HepG2 (cell line): Measurements from ENCODE around the gene H3-3A. TPM values are rescaled to one million over a fixed set of nuclear protein-coding genes. Genes with fewer than 3 reads are reported as not detected.

Experiments used
- ATAC-seq: fragments of 200-7000 bp; cut with Tn5 transposase; 3 replicates; pipeline ENCODE4 v1.9.1; 2020; ENCODE audit warnings: mild to moderate bottlenecking, moderate library complexity
- BruUV-seq: library from RNA; stranded (reverse); fragments of 400-500 nt; replicated peaks from 2 replicates; lab custom pipeline; 2021; lab: Mats Ljungman, UMichigan
- CTCF ChIA-PET: fragments of 300-600 bp; formaldehyde crosslinking; extraction: SDS; loops from one replicate; lab custom pipeline; 2021; ENCODE audit warnings: low total read pairs, inconsistent platforms, low intra/inter-chr PET ratio; lab: Yijun Ruan, JAX
- POLR2A ChIA-PET: fragments of 350-600 bp; sonication (Branson Sonifier 250); formaldehyde crosslinking; loops from one replicate; lab custom pipeline; 2020; ENCODE audit warnings: antibody characterized with exemption, inconsistent platforms; lab: Yijun Ruan, JAX
- DNase-seq: peaks from one replicate; pipeline ENCODE4 v3.0.0-alpha.2; 2015; ENCODE audit warnings: low spot score
- FAIRE-seq: peaks from 3 replicates; lab custom pipeline; 2011; peaks lifted over from hg19 to GRCh38; lab: Jason Lieb, UNC
- H2AFZ ChIP-seq: one replicate; pipeline ENCODE4 v1.6.1; 2011; ENCODE audit warnings: low read length, inconsistent platforms
- H3K27ac ChIP-seq: fragments of 300-600 bp; 3 replicates; pipeline ENCODE4 v1.8.0; 2011; ENCODE audit warnings: mixed run types, mild to moderate bottlenecking, mixed read lengths, low read length, inconsistent platforms; ENCODE audit not compliant: insufficient read depth; ENCODE audit errors: extremely low read length
- H3K27me3 ChIP-seq, 2 experiments: fragments of 200-600 bp in 1 of 2; 2 replicates in 1 of 2; 3 replicates in 1 of 2; pipeline versions ENCODE4 v1.6.0 to v1.8.0; 2011; ENCODE audit warnings: low read length in 2 of 2, mild to moderate bottlenecking in 2 of 2, moderate library complexity in 2 of 2, inconsistent platforms in 1 of 2; ENCODE audit not compliant: insufficient read depth in 2 of 2, control insufficient read depth in 1 of 2
- H3K36me3 ChIP-seq, 2 experiments: fragments of 200-600 bp in 1 of 2; replicated peaks in 1 of 2; 2 replicates in 1 of 2; 3 replicates in 1 of 2; pipeline versions ENCODE4 v1.5.1 to v1.8.0; 2011; ENCODE audit warnings: low read length in 2 of 2, inconsistent platforms in 1 of 2; ENCODE audit not compliant: insufficient read depth in 2 of 2, control insufficient read depth in 1 of 2
- H3K4me1 ChIP-seq: 2 replicates; pipeline ENCODE4 v1.5.1; 2012; ENCODE audit warnings: low read length, inconsistent platforms; ENCODE audit not compliant: insufficient read depth
- H3K4me2 ChIP-seq: 2 replicates; pipeline ENCODE4 v1.6.0; 2011; ENCODE audit warnings: low read depth, low read length, inconsistent platforms
- H3K4me3 ChIP-seq, 3 experiments: fragments of 200-600 bp in 1 of 3; sonication (generic), shearing (Covaris generic) in 1 of 3; replicated peaks in 1 of 3; 2 replicates each; pipeline ENCODE4 v1.5.1; 2011 to 2016; ENCODE audit warnings: low read length in 3 of 3, inconsistent platforms in 2 of 3, low read depth in 2 of 3, mild to moderate bottlenecking in 2 of 3, control low read depth in 1 of 3, mixed read lengths in 1 of 3; ENCODE audit not compliant: insufficient read depth in 1 of 3
- H3K79me2 ChIP-seq: one replicate; pipeline ENCODE4 v1.6.1; 2011; ENCODE audit warnings: low read length, inconsistent platforms; ENCODE audit not compliant: insufficient read depth
- H3K9ac ChIP-seq: 2 replicates; pipeline ENCODE4 v1.6.0; 2011; ENCODE audit warnings: mild to moderate bottlenecking, low read depth, low read length, inconsistent platforms; ENCODE audit not compliant: insufficient read depth
- H3K9me3 ChIP-seq: 2 replicates; pipeline ENCODE4 v1.5.1; 2012; ENCODE audit warnings: mild to moderate bottlenecking, low read length
- H4K20me1 ChIP-seq: 2 replicates; pipeline ENCODE4 v1.6.0; 2011; ENCODE audit warnings: inconsistent platforms, mild to moderate bottlenecking, low read length, moderate library complexity; ENCODE audit not compliant: insufficient read depth
- POLR2A ChIP-seq, 2 experiments: IDR thresholded peaks; 2 replicates each; pipeline ENCODE4 v1.6.1; 2011; ENCODE audit warnings: low read depth in 2 of 2, low read length in 2 of 2, mild to moderate bottlenecking in 1 of 2, moderate library complexity in 1 of 2; ENCODE audit not compliant: insufficient read depth in 1 of 2
- TBX2 ChIP-seq: sonication (generic); formaldehyde crosslinking; IDR thresholded peaks from 2 replicates; pipeline ENCODE4 v1.5.0; 2020; ENCODE audit warnings: missing genetic modification reagents, mild to moderate bottlenecking, borderline replicate concordance
- WGBS: methylation state at CpG from one replicate; pipeline ENCODE4 v1.1.6; 2017; ENCODE audit warnings: low lambda C conversion rate; 5-methylcytosine and 5-hydroxymethylcytosine counted together
- in situ Hi-C: cut with HindIII; loops from 2 replicates; pipeline ENCODE4 v1.10.0; 2017; ENCODE audit warnings: low pct_unique_long_range_greater_than_20kb; ENCODE audit not compliant: extremely low pct_ligation_motif_present
- intact Hi-C: fragments of 100-400 bp; cut with micrococcal nuclease; formaldehyde crosslinking; loops from one replicate; pipeline ENCODE4 v1.10.0; 2022; ENCODE audit not compliant: unreplicated experiment
- polyA plus RNA-seq, 8 experiments: library from polyadenylated mRNA; depleted of rRNA in 3 of 8; stranded (reverse) in 7 of 8; unstranded in 1 of 8; fragments of >200 nt; fragmentation: Illumina TruSeq in 4 of 8; extraction: Trizol in 4 of 8; gene quantifications; 2 replicates each; pipeline versions ENCODE4 v1.2.1 to v1.2.3, GENCODE V29; 2011 to 2016; ENCODE audit warnings: low read depth in 4 of 8, missing spikeins in 1 of 8, mixed read lengths in 1 of 8; ENCODE audit not compliant: insufficient read depth in 1 of 8
- total RNA-seq, 5 experiments: library from RNA; depleted of rRNA; stranded (reverse); fragments of >200 nt; fragmentation: Illumina TruSeq; extraction: Trizol; gene quantifications; 2 replicates each; pipeline ENCODE4 v1.2.3, GENCODE V29; 2016; ENCODE audit warnings: low read depth in 1 of 5
- TF ChIP-seq, protein P1 (sequence below), 2 experiments: sonication (generic) in 1 of 2; formaldehyde crosslinking in 1 of 2; IDR thresholded peaks; 2 replicates each; pipeline versions ENCODE4 v1.4.0 to v1.6.1; 2018 to 2020; ENCODE audit warnings: missing genetic modification reagents in 2 of 2, borderline replicate concordance in 1 of 2, low read depth in 1 of 2, mild to moderate bottlenecking in 1 of 2, missing biosample characterization in 1 of 2
- TF ChIP-seq, protein P2 (sequence below): IDR thresholded peaks from 2 replicates; pipeline ENCODE4 v1.6.1; 2016; ENCODE audit warnings: mild to moderate bottlenecking
- TF ChIP-seq, protein P3 (sequence below): sonication (generic); formaldehyde crosslinking; IDR thresholded peaks from 2 replicates; pipeline ENCODE4 v1.8.0; 2022; ENCODE audit warnings: mild to moderate bottlenecking, missing genetic modification reagents; ENCODE audit not compliant: insufficient replicate concordance
- TF ChIP-seq, protein P4 (sequence below): sonication (generic); formaldehyde crosslinking; IDR thresholded peaks from 2 replicates; pipeline ENCODE4 v1.4.0; 2020; ENCODE audit warnings: missing genetic modification reagents; ENCODE audit errors: not compliant biosample characterization
- TF ChIP-seq, protein P5 (sequence below): sonication (generic); formaldehyde crosslinking; IDR thresholded peaks from 2 replicates; pipeline ENCODE4 v1.8.1; 2023; ENCODE audit warnings: missing genetic modification reagents, mild to moderate bottlenecking, borderline replicate concordance

H3-3A gene
- total and polyA plus RNA-seq, 2 of the 13 experiments (the other 11 are each of a cell fraction or from before 2014, with no cell fraction given): 221 to 320 TPM

DNA sequence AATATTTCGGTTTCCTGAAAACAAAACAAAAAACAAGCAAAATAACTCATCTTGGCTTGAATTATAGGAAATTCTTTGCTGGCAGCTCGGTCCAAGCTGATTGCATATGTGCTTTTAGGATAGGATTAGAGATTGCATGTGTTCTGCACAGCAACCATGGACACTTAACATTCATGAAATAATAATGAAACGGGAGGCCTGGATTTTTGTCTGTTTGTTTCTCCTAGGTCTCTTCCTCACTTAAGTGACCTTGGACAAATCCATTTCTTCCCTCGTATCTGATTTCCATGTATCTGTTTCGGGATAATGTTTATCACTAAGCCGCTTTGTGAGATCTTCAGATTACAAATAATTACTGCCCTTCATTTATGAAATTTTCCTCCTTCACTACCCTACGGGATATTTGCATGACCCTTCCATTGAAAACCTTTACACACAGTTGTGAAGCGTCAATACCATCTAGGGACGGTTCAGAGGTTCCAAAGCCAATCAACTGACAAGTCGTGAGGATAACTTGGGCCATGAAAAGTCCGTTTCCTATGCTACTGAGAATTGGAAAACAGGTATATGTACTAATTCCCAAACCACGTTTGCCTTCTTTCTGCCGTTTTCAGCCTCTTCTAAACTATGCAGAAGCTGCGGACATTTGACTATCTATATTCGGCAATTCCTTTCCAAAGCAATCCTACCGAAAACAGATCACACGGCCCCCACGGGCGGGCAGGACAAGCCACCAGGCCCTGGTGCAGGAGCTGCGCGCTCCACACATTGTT, 1.3 kb upstream of the H3-3A start (continued):
- TF ChIP-seq, protein P1, sequence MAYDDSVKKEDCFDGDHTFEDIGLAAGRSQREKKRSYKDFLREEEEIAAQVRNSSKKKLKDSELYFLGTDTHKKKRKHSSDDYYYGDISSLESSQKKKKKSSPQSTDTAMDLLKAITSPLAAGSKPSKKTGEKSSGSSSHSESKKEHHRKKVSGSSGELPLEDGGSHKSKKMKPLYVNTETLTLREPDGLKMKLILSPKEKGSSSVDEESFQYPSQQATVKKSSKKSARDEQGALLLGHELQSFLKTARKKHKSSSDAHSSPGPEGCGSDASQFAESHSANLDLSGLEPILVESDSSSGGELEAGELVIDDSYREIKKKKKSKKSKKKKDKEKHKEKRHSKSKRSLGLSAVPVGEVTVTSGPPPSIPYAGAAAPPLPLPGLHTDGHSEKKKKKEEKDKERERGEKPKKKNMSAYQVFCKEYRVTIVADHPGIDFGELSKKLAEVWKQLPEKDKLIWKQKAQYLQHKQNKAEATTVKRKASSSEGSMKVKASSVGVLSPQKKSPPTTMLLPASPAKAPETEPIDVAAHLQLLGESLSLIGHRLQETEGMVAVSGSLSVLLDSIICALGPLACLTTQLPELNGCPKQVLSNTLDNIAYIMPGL (CRISPR knock-in tag; IDR thresholded peaks at IDR 0.05; ENCODE audit: borderline replicate concordance in 1 of 2, low read depth in 1 of 2): peak in 1 of 2 experiments; percentile 68; a peak in 1 of 4 replicates

DNA sequence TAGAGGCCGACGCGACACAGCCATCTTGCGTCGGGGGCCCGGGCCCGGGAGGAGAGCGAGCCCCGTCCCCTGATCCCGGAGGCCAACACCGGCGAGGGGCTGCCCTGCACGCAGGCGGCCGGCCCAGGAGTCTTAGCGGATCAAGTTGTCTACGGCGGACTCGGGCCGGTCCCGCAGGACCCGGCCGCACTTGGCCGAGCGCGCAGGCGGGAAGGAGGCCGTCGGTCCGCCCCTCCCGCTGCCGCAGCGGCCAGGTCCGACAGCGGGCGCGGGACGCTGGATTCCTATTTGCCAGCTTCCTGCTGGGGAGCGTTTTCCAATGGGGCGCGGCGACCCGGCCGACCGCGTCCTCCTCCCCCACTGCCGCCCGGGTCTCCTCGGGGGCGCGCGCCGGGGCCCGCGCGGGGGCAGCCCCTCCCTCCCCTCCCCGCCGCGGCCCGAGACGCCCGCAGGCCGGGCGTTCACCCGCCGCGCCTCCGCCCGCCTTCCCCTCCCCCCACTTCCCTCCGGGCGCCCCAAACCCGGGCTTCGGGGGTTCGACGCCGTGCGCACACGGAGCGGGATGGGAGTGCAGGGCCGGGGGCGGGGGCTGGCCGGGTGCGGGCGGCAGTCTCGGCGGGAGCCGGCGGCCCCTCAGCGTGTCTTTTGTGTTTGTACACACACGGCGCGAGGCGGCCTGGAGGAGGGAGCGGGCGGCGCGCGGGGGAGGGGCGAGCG, 517 bp upstream of the H3-3A start:
- intact Hi-C loops: loop anchor here (2.0 to 5.0 kb wide), 2 partner anchors 35 to 63 kb away; partner anchors contain the start of gene SDE2
- in situ Hi-C loops: no loop called here
- BruUV-seq: no TSS peak
- ATAC-seq (peak; percentile 79), DNase-seq (peak; percentile 70), FAIRE-seq (no peak)
- 0% methylated on average over 3 of the region's 100 CpGs for WGBS
- peaks cover 32% of the 10 kb centered on the region for H3K4me1 ChIP-seq
- peaks cover 43% of the 10 kb centered on the region for H3K79me2 ChIP-seq
- POLR2A ChIA-PET: interaction anchor here (0.5 to 3.9 kb wide), 36 partner anchors 9 to 637 kb away, joined by 3 to 45 read pairs (median 5); partner anchors contain the start of genes LBR, PARP1, PYCR2 and SDE2
- H3K9me3 ChIP-seq: no peaks in the 10 kb centered on the region
- H3K27me3 ChIP-seq: no peaks in the 10 kb centered on the region; a peak in 1 of 5 replicates
- peak overlapping the region; percentile 98 for H3K27ac ChIP-seq
- H3K9ac ChIP-seq: peak overlapping the region; percentile 97
- CTCF ChIA-PET: no interaction called here
- peaks cover 38% of the 10 kb centered on the region for H4K20me1 ChIP-seq
- peaks cover 4 to 17% of the 10 kb centered on the region in 2 experiments; a peak in 4 of 5 replicates for H3K36me3 ChIP-seq
- no peak overlapping the region for H2AFZ ChIP-seq
- H3K4me2 ChIP-seq: peak overlapping the region; percentile 97
- H3K4me3 ChIP-seq: peak overlapping the region; percentile 67 to 95 (median 92)
- TF ChIP-seq, protein P2, sequence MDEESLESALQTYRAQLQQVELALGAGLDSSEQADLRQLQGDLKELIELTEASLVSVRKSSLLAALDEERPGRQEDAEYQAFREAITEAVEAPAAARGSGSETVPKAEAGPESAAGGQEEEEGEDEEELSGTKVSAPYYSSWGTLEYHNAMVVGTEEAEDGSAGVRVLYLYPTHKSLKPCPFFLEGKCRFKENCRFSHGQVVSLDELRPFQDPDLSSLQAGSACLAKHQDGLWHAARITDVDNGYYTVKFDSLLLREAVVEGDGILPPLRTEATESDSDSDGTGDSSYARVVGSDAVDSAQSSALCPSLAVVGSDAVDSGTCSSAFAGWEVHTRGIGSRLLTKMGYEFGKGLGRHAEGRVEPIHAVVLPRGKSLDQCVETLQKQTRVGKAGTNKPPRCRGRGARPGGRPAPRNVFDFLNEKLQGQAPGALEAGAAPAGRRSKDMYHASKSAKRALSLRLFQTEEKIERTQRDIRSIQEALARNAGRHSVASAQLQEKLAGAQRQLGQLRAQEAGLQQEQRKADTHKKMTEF (CRISPR knock-in tag): peak; percentile 68; the same call in 1 of the 2 replicates
- TF ChIP-seq, protein P3, sequence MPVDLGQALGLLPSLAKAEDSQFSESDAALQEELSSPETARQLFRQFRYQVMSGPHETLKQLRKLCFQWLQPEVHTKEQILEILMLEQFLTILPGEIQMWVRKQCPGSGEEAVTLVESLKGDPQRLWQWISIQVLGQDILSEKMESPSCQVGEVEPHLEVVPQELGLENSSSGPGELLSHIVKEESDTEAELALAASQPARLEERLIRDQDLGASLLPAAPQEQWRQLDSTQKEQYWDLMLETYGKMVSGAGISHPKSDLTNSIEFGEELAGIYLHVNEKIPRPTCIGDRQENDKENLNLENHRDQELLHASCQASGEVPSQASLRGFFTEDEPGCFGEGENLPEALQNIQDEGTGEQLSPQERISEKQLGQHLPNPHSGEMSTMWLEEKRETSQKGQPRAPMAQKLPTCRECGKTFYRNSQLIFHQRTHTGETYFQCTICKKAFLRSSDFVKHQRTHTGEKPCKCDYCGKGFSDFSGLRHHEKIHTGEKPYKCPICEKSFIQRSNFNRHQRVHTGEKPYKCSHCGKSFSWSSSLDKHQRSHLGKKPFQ (CRISPR knock-in tag): peak; percentile 66
- TF ChIP-seq, protein P4, sequence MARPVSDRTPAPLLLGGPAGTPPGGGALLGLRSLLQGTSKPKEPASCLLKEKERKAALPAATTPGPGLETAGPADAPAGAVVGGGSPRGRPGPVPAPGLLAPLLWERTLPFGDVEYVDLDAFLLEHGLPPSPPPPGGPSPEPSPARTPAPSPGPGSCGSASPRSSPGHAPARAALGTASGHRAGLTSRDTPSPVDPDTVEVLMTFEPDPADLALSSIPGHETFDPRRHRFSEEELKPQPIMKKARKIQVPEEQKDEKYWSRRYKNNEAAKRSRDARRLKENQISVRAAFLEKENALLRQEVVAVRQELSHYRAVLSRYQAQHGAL (CRISPR knock-in tag): peak; percentile 22
- TF ChIP-seq POLR2A (IDR thresholded peaks at IDR 0.05; ENCODE audit: insufficient read depth in 1 of 2, low read depth in 2 of 2, low read length in 2 of 2): peak; percentile 54 to 76
- TF ChIP-seq TBX2: peak; percentile 80
- TF ChIP-seq, protein P5, sequence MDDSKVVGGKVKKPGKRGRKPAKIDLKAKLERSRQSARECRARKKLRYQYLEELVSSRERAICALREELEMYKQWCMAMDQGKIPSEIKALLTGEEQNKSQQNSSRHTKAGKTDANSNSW: 0 out of 2 replicates have a peak, but pooled peaks have one; percentile 27
